Astrocyte (in vitro differentiated cells and primary cell): ENCODE measurements around the gene MFAP2. TPM values are rescaled to one million over a fixed set of nuclear protein-coding genes. Genes with fewer than 3 reads are reported as not detected.
"Not testable (repeated sequence)": the region's sequence is repeated elsewhere in the genome, so short reads cannot be mapped to it uniquely, and the experiment has no call there.

ENCODE experiments used
- DNase-seq: peaks from one replicate; pipeline ENCODE4 v3.0.0-alpha.2; 2010; ENCODE audit warnings: low read depth
- FAIRE-seq: peaks from 2 replicates; lab custom pipeline; 2011; peaks lifted over from hg19 to GRCh38; lab: Jason Lieb, UNC
- H2AFZ ChIP-seq: 2 replicates; pipeline ENCODE4 v1.6.0; 2012; ENCODE audit warnings: low read depth, low read length, inconsistent platforms
- H3K27ac ChIP-seq: 2 replicates; pipeline ENCODE4 v1.5.1; 2011; ENCODE audit warnings: low read depth, low read length, inconsistent platforms
- H3K27me3 ChIP-seq: 2 replicates; pipeline ENCODE4 v1.6.0; 2011; ENCODE audit warnings: low read length, inconsistent platforms; ENCODE audit not compliant: insufficient read depth
- H3K36me3 ChIP-seq: 2 replicates; pipeline ENCODE4 v1.5.1; 2011; ENCODE audit warnings: low read length, inconsistent platforms; ENCODE audit not compliant: insufficient read depth
- H3K4me1 ChIP-seq: 2 replicates; pipeline ENCODE4 v1.5.1; 2011; ENCODE audit warnings: low read length, inconsistent platforms; ENCODE audit not compliant: insufficient read depth
- H3K4me2 ChIP-seq: 2 replicates; pipeline ENCODE4 v1.6.0; 2012; ENCODE audit warnings: low read length, inconsistent platforms
- H3K4me3 ChIP-seq: 2 replicates; pipeline ENCODE4 v1.5.1; 2011; ENCODE audit warnings: low read depth, mild to moderate bottlenecking, low read length, inconsistent platforms; ENCODE audit not compliant: insufficient read depth
- H3K79me2 ChIP-seq: 2 replicates; pipeline ENCODE4 v1.6.0; 2012; ENCODE audit warnings: mild to moderate bottlenecking, low read length, inconsistent platforms; ENCODE audit not compliant: insufficient read depth
- H3K9ac ChIP-seq: 2 replicates; pipeline ENCODE4 v1.6.0; 2012; ENCODE audit warnings: mild to moderate bottlenecking, low read length, inconsistent platforms
- H3K9me3 ChIP-seq: 2 replicates; pipeline ENCODE4 v1.5.1; 2012; ENCODE audit warnings: low read depth, mild to moderate bottlenecking, low read length, inconsistent platforms; ENCODE audit not compliant: insufficient read depth
- H4K20me1 ChIP-seq: 2 replicates; pipeline ENCODE4 v1.6.0; 2012; ENCODE audit warnings: low read length, inconsistent platforms; ENCODE audit not compliant: insufficient read depth
- H3K27ac Mint-ChIP-seq: one replicate; pipeline ENCODE4 v1.8.0; 2021; ENCODE audit warnings: mild to moderate bottlenecking, mixed read lengths; ENCODE audit not compliant: unreplicated experiment
- H3K27me3 Mint-ChIP-seq: one replicate; pipeline ENCODE4 v1.8.0; 2021; ENCODE audit warnings: low read depth, mixed read lengths; ENCODE audit not compliant: unreplicated experiment
- H3K36me3 Mint-ChIP-seq: one replicate; pipeline ENCODE4 v1.8.0; 2021; ENCODE audit warnings: low read depth, mixed read lengths; ENCODE audit not compliant: unreplicated experiment
- H3K4me1 Mint-ChIP-seq: one replicate; pipeline ENCODE4 v1.8.0; 2021; ENCODE audit warnings: low read depth, mixed read lengths; ENCODE audit not compliant: unreplicated experiment
- H3K4me3 Mint-ChIP-seq: one replicate; pipeline ENCODE4 v1.8.0; 2021; ENCODE audit warnings: mild to moderate bottlenecking, moderate library complexity, mixed read lengths; ENCODE audit not compliant: unreplicated experiment
- H3K9me3 Mint-ChIP-seq: one replicate; pipeline ENCODE4 v1.8.0; 2021; ENCODE audit warnings: mild to moderate bottlenecking, mixed read lengths; ENCODE audit not compliant: unreplicated experiment
- EZH2 ChIP-seq: IDR thresholded peaks from 2 replicates; pipeline ENCODE4 v1.6.1; 2012; ENCODE audit warnings: mild to moderate bottlenecking, low read length, inconsistent platforms; ENCODE audit not compliant: insufficient read depth
- total RNA-seq: library from RNA; stranded (reverse); gene quantifications from 2 replicates; pipeline ENCODE4 v1.2.1, GENCODE V29; 2021
- TF ChIP-seq, protein P1 (sequence below): IDR thresholded peaks from 2 replicates; pipeline ENCODE4 v1.5.1; 2011; ENCODE audit warnings: low read depth, mild to moderate bottlenecking, inconsistent platforms, low read length, moderate library complexity; ENCODE audit not compliant: insufficient read depth

Gene MFAP2
- total RNA-seq, 1 donor from 2014 or later: 121 TPM

DNA sequence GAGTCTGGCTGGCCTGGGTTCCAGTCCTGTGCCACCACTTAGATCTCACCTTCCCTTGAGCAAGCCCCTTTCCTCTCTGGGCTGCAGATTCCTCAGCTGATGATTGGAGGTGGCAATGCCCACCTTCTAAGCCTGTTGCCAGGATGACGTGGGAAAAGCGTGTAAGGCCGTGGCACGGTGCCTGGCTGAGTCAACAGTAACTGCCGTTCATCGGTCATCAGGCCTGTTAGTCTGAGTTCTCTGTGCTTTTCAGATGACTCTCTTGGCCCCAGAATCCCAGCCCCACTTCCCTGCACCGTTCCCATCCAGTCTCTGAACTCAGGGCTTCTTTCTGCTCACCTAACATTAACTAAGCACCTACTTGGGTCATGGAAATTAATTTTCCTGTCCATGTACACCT lies 31.4 kb downstream of the MFAP2 start:
- H3K36me3 ChIP-seq, H3K4me2 ChIP-seq, H3K9me3 Mint-ChIP-seq, H3K4me1 Mint-ChIP-seq, H3K27me3 Mint-ChIP-seq, H2AFZ ChIP-seq, H3K4me1 ChIP-seq, H3K27me3 ChIP-seq, H3K79me2 ChIP-seq, H3K9me3 ChIP-seq, H4K20me1 ChIP-seq, H3K27ac Mint-ChIP-seq, H3K4me3 Mint-ChIP-seq, H3K4me3 ChIP-seq, FAIRE-seq, H3K27ac ChIP-seq, H3K36me3 Mint-ChIP-seq: not testable (repeated sequence)
- H3K9ac ChIP-seq: peak overlapping the region; percentile 35
- DNase-seq: peak; percentile 65

DNA sequence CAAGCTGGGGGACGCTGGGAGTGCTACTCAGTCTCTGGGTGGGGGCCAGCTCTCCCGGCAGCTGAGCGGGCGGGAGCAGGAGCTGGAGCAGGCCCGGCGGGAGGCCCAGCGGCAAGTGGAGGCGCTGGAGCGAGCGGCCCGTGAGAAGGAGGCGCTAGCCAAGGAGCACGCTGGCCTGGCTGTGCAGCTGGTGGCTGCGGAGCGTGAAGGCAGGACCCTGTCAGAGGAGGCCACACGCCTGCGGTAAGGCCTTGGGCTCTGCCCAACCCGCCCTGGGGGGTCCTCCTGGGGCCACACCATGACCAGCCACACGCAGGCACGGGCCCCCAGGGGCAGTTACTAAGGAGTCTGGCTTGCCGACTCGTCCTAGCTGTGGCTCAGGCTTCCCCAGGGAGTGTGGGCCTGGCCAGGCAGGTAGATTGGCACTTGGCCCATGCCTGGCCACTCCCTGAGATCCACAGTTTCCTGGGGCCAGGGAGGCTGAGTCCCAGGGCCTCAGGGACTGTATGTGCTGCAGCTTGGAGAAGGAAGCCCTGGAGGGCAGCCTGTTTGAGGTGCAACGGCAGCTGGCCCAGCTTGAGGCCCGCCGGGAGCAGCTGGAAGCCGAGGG lies 32.0 kb downstream of the MFAP2 start:
- not testable (repeated sequence) for H2AFZ ChIP-seq, H3K4me1 ChIP-seq, H3K9me3 Mint-ChIP-seq, H3K79me2 ChIP-seq, H3K4me1 Mint-ChIP-seq, DNase-seq, H3K27ac ChIP-seq, H3K4me2 ChIP-seq, H3K27me3 Mint-ChIP-seq, H3K36me3 ChIP-seq, H3K4me3 Mint-ChIP-seq, FAIRE-seq, H3K27ac Mint-ChIP-seq, H3K27me3 ChIP-seq, H4K20me1 ChIP-seq, H3K9ac ChIP-seq, H3K9me3 ChIP-seq, H3K36me3 Mint-ChIP-seq, H3K4me3 ChIP-seq

DNA sequence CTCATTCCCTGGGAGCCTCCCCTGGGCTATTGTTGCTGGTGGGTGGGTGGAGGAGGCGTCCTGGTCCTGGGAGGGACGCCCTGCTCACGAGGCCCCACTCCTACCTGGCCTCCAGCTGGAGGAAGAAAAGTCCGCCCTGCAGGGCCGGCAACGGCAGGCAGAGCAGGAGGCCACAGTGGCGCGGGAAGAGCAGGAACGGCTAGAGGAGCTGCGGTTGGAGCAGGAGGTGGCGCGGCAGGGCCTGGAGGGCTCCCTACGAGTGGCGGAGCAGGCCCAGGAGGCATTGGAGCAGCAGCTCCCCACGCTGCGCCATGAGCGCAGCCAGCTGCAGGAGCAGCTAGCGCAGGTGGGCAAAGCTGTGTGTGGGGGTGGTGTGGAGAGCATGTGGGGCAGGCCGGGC lies 33.8 kb downstream of the MFAP2 start:
- Histone ChIP-seq H3K79me2 (no peaks in the 10 kb centered on the region), H3K9ac (no peak overlapping the region), H4K20me1 (no peaks in the 10 kb centered on the region), H3K4me1 (peaks cover 8% of the 10 kb centered on the region), H3K4me3 (no peak overlapping the region), H3K36me3 (no peaks in the 10 kb centered on the region), H3K9me3 (no peaks in the 10 kb centered on the region), H2AFZ (no peak overlapping the region), H3K27me3 (no peaks in the 10 kb centered on the region), H3K27ac (no peak overlapping the region), H3K4me2 (no peak overlapping the region)
- Mint-ChIP-seq H3K4me3 (no peak overlapping the region), H3K4me1 (no peaks in the 10 kb centered on the region), H3K27ac (no peak overlapping the region), H3K36me3 (peaks cover 4% of the 10 kb centered on the region), H3K9me3 (no peaks in the 10 kb centered on the region), H3K27me3 (no peaks in the 10 kb centered on the region)
- DNase-seq: no peak
- FAIRE-seq: no peak
- no peak for TF ChIP-seq EZH2
- TF ChIP-seq, protein P1, sequence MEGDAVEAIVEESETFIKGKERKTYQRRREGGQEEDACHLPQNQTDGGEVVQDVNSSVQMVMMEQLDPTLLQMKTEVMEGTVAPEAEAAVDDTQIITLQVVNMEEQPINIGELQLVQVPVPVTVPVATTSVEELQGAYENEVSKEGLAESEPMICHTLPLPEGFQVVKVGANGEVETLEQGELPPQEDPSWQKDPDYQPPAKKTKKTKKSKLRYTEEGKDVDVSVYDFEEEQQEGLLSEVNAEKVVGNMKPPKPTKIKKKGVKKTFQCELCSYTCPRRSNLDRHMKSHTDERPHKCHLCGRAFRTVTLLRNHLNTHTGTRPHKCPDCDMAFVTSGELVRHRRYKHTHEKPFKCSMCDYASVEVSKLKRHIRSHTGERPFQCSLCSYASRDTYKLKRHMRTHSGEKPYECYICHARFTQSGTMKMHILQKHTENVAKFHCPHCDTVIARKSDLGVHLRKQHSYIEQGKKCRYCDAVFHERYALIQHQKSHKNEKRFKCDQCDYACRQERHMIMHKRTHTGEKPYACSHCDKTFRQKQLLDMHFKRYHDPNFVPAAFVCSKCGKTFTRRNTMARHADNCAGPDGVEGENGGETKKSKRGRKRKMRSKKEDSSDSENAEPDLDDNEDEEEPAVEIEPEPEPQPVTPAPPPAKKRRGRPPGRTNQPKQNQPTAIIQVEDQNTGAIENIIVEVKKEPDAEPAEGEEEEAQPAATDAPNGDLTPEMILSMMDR: no peak

DNA sequence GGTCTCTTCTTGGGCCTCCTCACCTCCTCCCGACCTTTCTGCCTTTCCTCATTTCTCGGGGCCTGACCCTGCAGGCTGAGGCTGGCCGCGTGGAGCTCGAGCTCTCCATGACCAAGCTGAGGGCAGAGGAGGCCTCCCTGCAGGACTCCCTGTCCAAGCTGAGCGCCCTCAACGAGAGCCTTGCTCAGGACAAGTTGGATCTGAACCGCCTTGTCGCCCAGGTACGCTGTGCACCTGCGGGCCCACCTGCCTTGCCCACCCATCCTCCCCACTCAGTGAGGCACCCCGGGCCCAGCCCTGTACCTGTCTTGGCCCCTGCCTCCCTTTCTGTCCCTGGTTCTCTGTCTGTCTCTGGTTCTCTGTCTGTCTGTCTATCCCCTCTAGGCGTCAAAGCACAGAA lies 34.2 kb downstream of the MFAP2 start:
- H3K4me3 ChIP-seq, H3K4me2 ChIP-seq, H3K79me2 ChIP-seq, H3K9me3 ChIP-seq, H3K4me3 Mint-ChIP-seq, H3K27ac ChIP-seq, H3K9me3 Mint-ChIP-seq, H2AFZ ChIP-seq, H3K27me3 ChIP-seq, H3K27ac Mint-ChIP-seq, FAIRE-seq, H3K36me3 Mint-ChIP-seq, H4K20me1 ChIP-seq, H3K36me3 ChIP-seq, H3K9ac ChIP-seq, DNase-seq, H3K27me3 Mint-ChIP-seq, H3K4me1 Mint-ChIP-seq, H3K4me1 ChIP-seq: not testable (repeated sequence)

DNA sequence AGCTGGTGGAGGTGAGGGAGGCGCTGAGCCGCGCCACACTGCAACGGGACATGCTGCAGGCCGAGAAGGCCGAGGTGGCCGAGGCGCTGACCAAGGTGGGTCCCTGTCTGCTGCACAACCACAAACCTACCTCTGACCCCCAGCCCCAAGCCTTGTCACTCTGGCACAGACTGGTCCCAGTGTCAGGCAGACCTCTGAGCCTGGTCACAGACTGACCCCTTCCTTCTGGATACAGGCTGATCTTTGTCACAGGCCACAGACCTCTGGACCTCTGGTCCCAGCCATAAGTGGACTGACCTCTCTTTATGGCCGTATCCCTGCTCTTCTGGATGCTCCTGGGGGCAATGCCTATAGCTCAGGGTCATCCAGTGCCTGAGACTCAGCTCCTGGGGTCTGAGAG lies 34.9 kb downstream of the MFAP2 start:
- not testable (repeated sequence) for H3K4me3 ChIP-seq, H3K27ac ChIP-seq, H3K27me3 ChIP-seq, FAIRE-seq, H3K36me3 Mint-ChIP-seq, H3K9me3 ChIP-seq, H3K27me3 Mint-ChIP-seq, H3K4me3 Mint-ChIP-seq, H3K4me2 ChIP-seq, H3K4me1 Mint-ChIP-seq, H3K36me3 ChIP-seq, H3K9me3 Mint-ChIP-seq, H3K27ac Mint-ChIP-seq, H4K20me1 ChIP-seq, H3K9ac ChIP-seq, H2AFZ ChIP-seq, H3K4me1 ChIP-seq, H3K79me2 ChIP-seq, DNase-seq
